Stimulated activated naive B cell treated with anti-CD40 and anti-IgM and Interleukin-4, amounts not matched to agents 10 μg/mL and 1 μg/mL and 100 μg/mL, for 72 hours (primary cell): ENCODE data around the gene AOPEP.

Experiments used
- ATAC-seq, 2 donors: fragments of 150-1000 bp; cut with Tn5 transposase; replicated peaks; 2 replicates each; pipeline ENCODE4 v1.10.0; 2021; ENCODE audit warnings: moderate library complexity in 1 of 2
- DNase-seq: peaks from one replicate; pipeline ENCODE4 v3.0.0; 2021
- H3K27ac Mint-ChIP-seq: one replicate; pipeline ENCODE4 v1.8.0; 2022; ENCODE audit warnings: mild to moderate bottlenecking, mixed read lengths
- H3K27me3 Mint-ChIP-seq, 2 donors: one replicate each; pipeline ENCODE4 v1.8.0; 2022; ENCODE audit warnings: mixed read lengths in 2 of 2
- H3K36me3 Mint-ChIP-seq, 2 donors: one replicate each; pipeline ENCODE4 v1.8.0; 2022; ENCODE audit warnings: mixed read lengths in 2 of 2, mild to moderate bottlenecking in 1 of 2
- H3K4me1 Mint-ChIP-seq, 2 donors: one replicate each; pipeline ENCODE4 v1.8.0; 2022; ENCODE audit warnings: mixed read lengths in 2 of 2, mild to moderate bottlenecking in 1 of 2
- H3K4me3 Mint-ChIP-seq, 2 donors: one replicate each; pipeline ENCODE4 v1.8.0; 2022; ENCODE audit warnings: mild to moderate bottlenecking in 2 of 2, mixed read lengths in 2 of 2, moderate library complexity in 1 of 2
- H3K9me3 Mint-ChIP-seq, 2 donors: one replicate each; pipeline ENCODE4 v1.8.0; 2022; ENCODE audit warnings: mixed read lengths in 2 of 2, mild to moderate bottlenecking in 1 of 2

AOPEP gene

GRCh38 chr9:95045751-95046150 lies 319.3 kb downstream of the AOPEP start:
- H3K4me3 Mint-ChIP-seq: no peak overlapping the region
- peaks cover 8 to 11% of the 10 kb centered on the region in 2 donors for H3K36me3 Mint-ChIP-seq
- peaks cover 5 to 8% of the 10 kb centered on the region in 2 donors for H3K4me1 Mint-ChIP-seq
- no peak overlapping the region for H3K27ac Mint-ChIP-seq
- peaks cover 9 to 11% of the 10 kb centered on the region in 2 donors for H3K27me3 Mint-ChIP-seq
- ATAC-seq: no peak
- no peaks in the 10 kb centered on the region for H3K9me3 Mint-ChIP-seq
- DNase-seq: no peak

- Mint-ChIP-seq H3K27me3 (peaks cover 9 to 11% of the 10 kb centered on the region in 2 donors), H3K9me3 (no peaks in the 10 kb centered on the region), H3K27ac (no peak overlapping the region), H3K36me3 (peaks cover 8 to 10% of the 10 kb centered on the region in 2 donors), H3K4me3 (no peak overlapping the region), H3K4me1 (peaks cover 5 to 8% of the 10 kb centered on the region in 2 donors)
- DNase-seq (no peak), ATAC-seq (no peak)
Observed at GRCh38 chr9:95047452-95048224, 321.1 kb downstream of the AOPEP start.

GRCh38 chr9:95048225-95049087 lies 322.0 kb downstream of the AOPEP start:
- no peaks in the 10 kb centered on the region for H3K9me3 Mint-ChIP-seq
- H3K27ac Mint-ChIP-seq: no peak overlapping the region
- DNase-seq (peak; percentile 4), ATAC-seq (peak; percentile 94)
- peaks cover 9 to 11% of the 10 kb centered on the region in 2 donors for H3K27me3 Mint-ChIP-seq
- H3K4me3 Mint-ChIP-seq: peak overlapping the region; percentile 85 to 89
- H3K4me1 Mint-ChIP-seq: peaks cover 5 to 8% of the 10 kb centered on the region in 2 donors
- H3K36me3 Mint-ChIP-seq: peaks cover 11% of the 10 kb centered on the region in 2 donors

GRCh38 chr9:95049761-95050160 lies 323.3 kb downstream of the AOPEP start:
- Mint-ChIP-seq H3K4me3 (no peak overlapping the region), H3K27ac (no peak overlapping the region), H3K9me3 (no peaks in the 10 kb centered on the region), H3K27me3 (peaks cover 8 to 9% of the 10 kb centered on the region in 2 donors), H3K4me1 (peaks cover 5 to 8% of the 10 kb centered on the region in 2 donors), H3K36me3 (peaks cover 5 to 6% of the 10 kb centered on the region in 2 donors)
- DNase-seq (no peak), ATAC-seq (no peak)

DNA sequence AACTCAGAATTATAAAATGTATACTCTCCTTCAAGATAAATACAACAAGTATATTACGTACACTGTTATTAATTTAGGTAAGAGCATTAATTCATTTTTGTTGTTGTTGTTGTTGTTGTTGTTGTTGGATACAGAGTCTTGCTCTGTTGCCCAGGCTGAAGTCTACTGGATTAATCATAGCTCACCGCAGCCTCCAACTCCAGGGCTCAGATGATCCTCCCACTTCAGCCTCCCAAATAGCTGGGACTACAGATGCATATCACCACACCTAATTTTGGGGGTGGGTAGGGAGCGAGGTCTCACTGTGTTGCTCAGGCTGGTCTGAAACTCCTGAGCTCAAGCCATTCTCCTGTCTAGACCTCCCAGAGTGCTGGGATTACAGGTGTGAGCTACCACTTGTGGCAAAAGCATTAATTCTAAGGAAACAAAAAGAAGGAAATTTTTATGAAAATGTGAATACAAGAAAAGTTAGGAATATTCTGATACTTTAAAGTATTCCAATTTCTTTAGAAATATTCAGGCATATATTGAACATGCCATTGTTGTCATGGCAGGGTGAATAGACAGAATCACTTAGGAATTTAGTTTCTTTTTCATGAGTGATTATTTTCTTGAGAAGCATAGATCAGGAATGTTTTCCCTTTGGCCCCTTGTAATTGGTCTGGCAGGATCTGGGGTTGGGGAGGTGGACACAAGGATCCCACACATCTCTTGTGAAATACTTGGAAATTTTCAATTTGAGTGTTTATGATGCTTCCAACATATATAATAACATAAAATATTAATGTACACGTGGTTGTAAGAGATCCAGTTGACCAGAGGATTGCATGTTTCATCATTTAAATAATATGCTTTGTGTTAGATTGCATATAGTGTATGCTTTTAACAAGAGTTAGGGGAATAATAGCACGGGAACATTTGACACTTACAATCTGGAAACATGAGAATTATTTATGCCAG lies 327.4 kb downstream of the AOPEP start:
- Mint-ChIP-seq H3K36me3 (peaks cover 4 to 8% of the 10 kb centered on the region in 2 donors), H3K4me1 (peaks cover 3 to 4% of the 10 kb centered on the region in 2 donors), H3K9me3 (no peaks in the 10 kb centered on the region), H3K27ac (no peak overlapping the region), H3K27me3 (peaks cover 1 to 5% of the 10 kb centered on the region in 2 donors), H3K4me3 (no peak overlapping the region)
- no peak for DNase-seq
- no peak for ATAC-seq

GRCh38 chr9:95055334-95055850 lies 328.9 kb downstream of the AOPEP start:
- Mint-ChIP-seq H3K27me3 (peaks cover 0 to 3% of the 10 kb centered on the region in 2 donors), H3K4me3 (no peak overlapping the region), H3K36me3 (peaks cover 4 to 8% of the 10 kb centered on the region in 2 donors), H3K27ac (no peak overlapping the region), H3K9me3 (no peaks in the 10 kb centered on the region), H3K4me1 (peaks cover 0 to 2% of the 10 kb centered on the region in 2 donors)
- no peak for DNase-seq
- ATAC-seq: no peak

- Mint-ChIP-seq H3K27me3 (no peaks in the 10 kb centered on the region), H3K9me3 (no peaks in the 10 kb centered on the region), H3K4me1 (peaks cover 0 to 2% of the 10 kb centered on the region in 2 donors), H3K4me3 (no peak overlapping the region), H3K36me3 (peaks cover 8 to 11% of the 10 kb centered on the region in 2 donors), H3K27ac (no peak overlapping the region)
- DNase-seq: no peak
- no peak for ATAC-seq
Observed at GRCh38 chr9:95055851-95056551, 329.5 kb downstream of the AOPEP start.

GRCh38 chr9:95057101-95057500 lies 330.6 kb downstream of the AOPEP start:
- no peak overlapping the region for H3K4me3 Mint-ChIP-seq
- no peak for ATAC-seq
- H3K36me3 Mint-ChIP-seq: peaks cover 11% of the 10 kb centered on the region in 2 donors
- H3K4me1 Mint-ChIP-seq: peaks cover 0 to 2% of the 10 kb centered on the region in 2 donors
- H3K27ac Mint-ChIP-seq: no peak overlapping the region
- H3K9me3 Mint-ChIP-seq: no peaks in the 10 kb centered on the region
- H3K27me3 Mint-ChIP-seq: no peaks in the 10 kb centered on the region
- no peak for DNase-seq

GRCh38 chr9:95058121-95058785 lies 331.8 kb downstream of the AOPEP start:
- DNase-seq: no peak
- peaks cover 10 to 13% of the 10 kb centered on the region in 2 donors for H3K36me3 Mint-ChIP-seq
- H3K4me3 Mint-ChIP-seq: no peak overlapping the region
- H3K27ac Mint-ChIP-seq: no peak overlapping the region
- ATAC-seq: no peak
- H3K27me3 Mint-ChIP-seq: no peaks in the 10 kb centered on the region
- H3K9me3 Mint-ChIP-seq: no peaks in the 10 kb centered on the region
- peaks cover 0 to 2% of the 10 kb centered on the region in 2 donors for H3K4me1 Mint-ChIP-seq

DNA sequence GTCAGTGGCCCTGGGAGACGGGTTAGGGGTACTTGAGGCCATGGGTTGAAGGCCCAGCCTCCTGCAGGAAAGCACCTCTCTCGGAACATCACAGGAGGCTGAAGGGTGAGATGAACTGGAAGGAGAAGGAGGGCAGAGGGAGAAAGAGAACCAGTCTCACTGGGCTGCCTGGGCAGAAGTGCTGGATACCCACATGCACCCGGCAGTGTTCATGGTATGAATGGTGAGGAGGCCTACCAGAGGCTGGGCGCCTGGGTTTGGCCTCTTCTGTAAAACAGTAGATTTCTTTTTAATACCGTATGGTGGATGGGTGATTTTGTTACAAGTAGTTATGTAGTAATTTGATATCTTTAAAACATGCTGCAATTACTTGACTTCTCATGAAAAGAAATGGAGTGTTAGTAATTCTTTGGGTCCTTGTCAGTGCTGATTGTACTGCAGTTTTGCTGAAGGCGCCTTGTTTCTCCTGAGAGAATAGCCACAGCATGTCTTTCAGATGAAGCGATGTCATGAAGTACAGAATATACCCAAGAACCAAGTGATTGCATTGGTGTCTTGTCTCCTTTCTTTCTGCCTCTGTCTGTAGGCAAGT lies 332.4 kb downstream of the AOPEP start:
- peaks cover 13 to 19% of the 10 kb centered on the region in 2 donors for H3K36me3 Mint-ChIP-seq
- no peaks in the 10 kb centered on the region for H3K9me3 Mint-ChIP-seq
- H3K4me3 Mint-ChIP-seq: no peak overlapping the region
- DNase-seq: no peak
- ATAC-seq: no peak
- peaks cover 0 to 2% of the 10 kb centered on the region in 2 donors for H3K4me1 Mint-ChIP-seq
- no peak overlapping the region for H3K27ac Mint-ChIP-seq
- H3K27me3 Mint-ChIP-seq: no peaks in the 10 kb centered on the region

DNA sequence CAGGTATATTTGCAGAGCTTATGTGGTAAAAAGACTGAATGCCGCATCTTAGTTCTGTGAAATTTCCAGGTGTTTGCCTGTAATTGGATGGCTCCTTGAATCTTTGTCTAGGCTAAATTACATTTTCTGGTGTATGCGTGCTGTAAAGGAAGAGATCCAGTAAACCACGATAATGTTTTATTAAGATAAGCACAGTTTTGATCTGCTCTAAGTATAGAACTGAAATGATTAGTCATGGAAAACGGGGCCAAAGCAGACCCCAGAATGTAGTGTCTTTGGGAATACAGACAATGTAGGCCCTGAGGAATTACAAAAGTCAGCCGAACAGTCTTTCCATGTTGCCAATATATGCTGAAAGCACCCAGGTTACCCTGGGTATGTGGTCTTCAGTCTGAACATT lies 333.7 kb downstream of the AOPEP start:
- H3K27ac Mint-ChIP-seq: no peak overlapping the region
- peaks cover 15 to 16% of the 10 kb centered on the region in 2 donors for H3K36me3 Mint-ChIP-seq
- no peak overlapping the region for H3K4me3 Mint-ChIP-seq
- no peak for DNase-seq
- no peaks in the 10 kb centered on the region for H3K27me3 Mint-ChIP-seq
- ATAC-seq: no peak
- H3K9me3 Mint-ChIP-seq: no peaks in the 10 kb centered on the region
- H3K4me1 Mint-ChIP-seq: peaks cover 0 to under 1% of the 10 kb centered on the region in 2 donors

DNA sequence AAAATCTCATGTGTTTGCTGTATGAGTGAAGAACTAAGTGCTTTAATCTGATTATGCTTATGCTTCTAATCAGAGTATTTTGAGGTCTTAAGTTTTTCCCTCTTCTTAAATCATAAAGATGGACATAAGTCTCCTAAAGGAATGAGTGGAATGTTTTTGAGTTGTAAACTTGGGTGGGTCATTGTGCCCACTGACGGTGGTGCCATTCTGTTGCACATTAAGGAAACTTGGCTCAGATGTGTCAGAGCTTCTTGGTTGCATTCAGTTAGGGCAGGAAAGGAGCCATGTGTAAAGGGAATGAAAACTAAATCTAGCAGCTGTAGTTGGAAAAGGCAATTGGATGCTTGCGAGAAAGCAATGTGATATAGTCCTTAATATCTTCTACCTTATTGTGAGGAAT lies 334.4 kb downstream of the AOPEP start:
- DNase-seq (no peak), ATAC-seq (no peak)
- Mint-ChIP-seq H3K4me3 (no peak overlapping the region), H3K36me3 (peaks cover 14 to 15% of the 10 kb centered on the region in 2 donors), H3K27ac (no peak overlapping the region), H3K4me1 (no peaks in the 10 kb centered on the region), H3K27me3 (no peaks in the 10 kb centered on the region), H3K9me3 (no peaks in the 10 kb centered on the region)
